Measurements from ENCODE around the gene MAP3K14. TPM values are rescaled to one million over a fixed set of nuclear protein-coding genes. Genes with fewer than 3 reads are reported as not detected.

The MAP3K14 gene
- total RNA-seq, 4 donors from 2014 or later, result 4.1 to 21.7 (median 6.2) TPM

DNA sequence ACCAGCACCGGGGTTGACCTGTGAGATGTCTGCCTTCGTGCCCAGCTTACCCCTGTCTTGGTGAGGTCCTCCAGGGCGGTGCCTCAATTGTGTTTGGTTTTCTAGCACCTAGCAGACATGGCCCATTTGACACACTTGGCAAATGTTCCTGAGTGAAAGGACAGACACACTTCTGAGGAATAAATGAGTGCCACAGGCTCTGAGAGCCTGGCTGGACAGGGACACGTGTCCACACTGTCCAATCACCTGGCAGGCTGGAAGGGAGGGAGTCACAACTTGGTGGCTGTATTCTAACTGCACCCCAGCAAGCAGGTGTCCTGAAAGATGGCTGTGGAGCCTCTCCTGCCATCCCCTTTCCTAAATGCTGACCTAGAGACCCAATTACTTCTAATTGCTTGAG is 7.4 kb downstream of the MAP3K14 start:
- TF ChIP-seq, protein P1, sequence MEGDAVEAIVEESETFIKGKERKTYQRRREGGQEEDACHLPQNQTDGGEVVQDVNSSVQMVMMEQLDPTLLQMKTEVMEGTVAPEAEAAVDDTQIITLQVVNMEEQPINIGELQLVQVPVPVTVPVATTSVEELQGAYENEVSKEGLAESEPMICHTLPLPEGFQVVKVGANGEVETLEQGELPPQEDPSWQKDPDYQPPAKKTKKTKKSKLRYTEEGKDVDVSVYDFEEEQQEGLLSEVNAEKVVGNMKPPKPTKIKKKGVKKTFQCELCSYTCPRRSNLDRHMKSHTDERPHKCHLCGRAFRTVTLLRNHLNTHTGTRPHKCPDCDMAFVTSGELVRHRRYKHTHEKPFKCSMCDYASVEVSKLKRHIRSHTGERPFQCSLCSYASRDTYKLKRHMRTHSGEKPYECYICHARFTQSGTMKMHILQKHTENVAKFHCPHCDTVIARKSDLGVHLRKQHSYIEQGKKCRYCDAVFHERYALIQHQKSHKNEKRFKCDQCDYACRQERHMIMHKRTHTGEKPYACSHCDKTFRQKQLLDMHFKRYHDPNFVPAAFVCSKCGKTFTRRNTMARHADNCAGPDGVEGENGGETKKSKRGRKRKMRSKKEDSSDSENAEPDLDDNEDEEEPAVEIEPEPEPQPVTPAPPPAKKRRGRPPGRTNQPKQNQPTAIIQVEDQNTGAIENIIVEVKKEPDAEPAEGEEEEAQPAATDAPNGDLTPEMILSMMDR (IDR thresholded peaks at IDR 0.05), result no peak
- no peak for TF ChIP-seq POLR2A (IDR thresholded peaks at IDR 0.05)
- WGBS, 2 donors, result 61 to 74% methylated on average over 3 to 4 of the region's 4 CpGs
- no peaks in the 10 kb centered on the region for H3K9me3 ChIP-seq
- peak; percentile 46 to 52 for DNase-seq
- no peaks in the 10 kb centered on the region for H3K36me3 ChIP-seq
- intact Hi-C loops (cut with DNase I), result no loop called here
- H3K27ac ChIP-seq, result no peak overlapping the region
- peaks cover 52 to 93% of the 10 kb centered on the region in 2 donors for H3K4me1 ChIP-seq
- no peak overlapping the region for H3K4me3 ChIP-seq (replicated peaks in 1 of 3)
- no peaks in the 10 kb centered on the region for H3K27me3 ChIP-seq

DNA sequence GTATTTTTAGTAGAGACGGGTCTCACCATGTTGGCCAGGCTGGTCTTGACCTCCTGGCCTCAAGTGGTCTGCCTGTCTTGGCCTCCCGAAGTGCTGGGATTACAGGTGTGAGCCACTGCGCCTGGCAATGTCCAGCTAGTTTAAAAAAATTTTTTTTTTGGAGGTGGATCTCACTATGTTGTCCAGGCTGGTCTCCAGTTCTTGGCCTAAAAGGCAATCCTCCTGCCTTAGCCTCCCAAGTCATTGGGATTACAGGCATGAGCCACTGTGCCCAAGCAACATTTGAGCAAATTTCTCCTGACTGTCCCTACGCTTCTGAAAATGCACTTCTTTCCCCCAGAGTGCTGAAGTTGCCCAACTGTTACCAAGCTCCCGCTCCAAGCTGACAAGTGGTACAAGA is 8.0 kb downstream of the MAP3K14 start:
- H3K9me3 ChIP-seq, result no peaks in the 10 kb centered on the region
- TF ChIP-seq POLR2A (IDR thresholded peaks at IDR 0.05), result no peak
- TF ChIP-seq, protein P1 (IDR thresholded peaks at IDR 0.05), result no peak
- intact Hi-C loops (cut with DNase I), result no loop called here
- no peak for DNase-seq
- H3K27me3 ChIP-seq, result no peaks in the 10 kb centered on the region
- H3K4me3 ChIP-seq (replicated peaks in 1 of 3), result no peak overlapping the region
- H3K36me3 ChIP-seq, result no peaks in the 10 kb centered on the region
- 87 to 100% methylated on average over 2 to 5 of the region's 5 CpGs for WGBS, 2 donors
- H3K4me1 ChIP-seq, result peaks cover 50 to 87% of the 10 kb centered on the region in 2 donors
- peak overlapping the region in 1 of 3 donors; percentile 78 for H3K27ac ChIP-seq

DNA sequence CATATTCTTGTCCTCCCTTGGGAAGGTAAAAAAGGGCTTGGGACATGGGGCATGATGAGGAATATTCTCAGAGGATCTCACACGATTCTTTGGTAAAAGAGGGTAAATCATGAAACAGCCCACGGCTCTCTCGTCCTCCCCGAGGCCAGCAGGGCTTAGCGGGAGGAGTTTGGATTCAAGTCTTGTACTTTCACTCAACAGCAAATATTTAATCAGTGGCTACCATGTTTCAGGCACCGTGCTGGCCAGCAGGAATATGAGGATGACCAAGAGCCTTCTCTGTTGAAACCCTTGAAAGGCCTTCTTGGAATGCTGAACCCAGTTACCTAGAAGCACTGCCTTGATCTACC is 8.8 kb downstream of the MAP3K14 start:
- Histone ChIP-seq H3K27ac (peak overlapping the region; percentile 10 to 78 (median 73)), H3K27me3 (no peaks in the 10 kb centered on the region), H3K4me3 (replicated peaks in 1 of 3) (no peak overlapping the region), H3K9me3 (no peaks in the 10 kb centered on the region), H3K36me3 (no peaks in the 10 kb centered on the region), H3K4me1 (peaks cover 47 to 79% of the 10 kb centered on the region in 2 donors)
- TF ChIP-seq, protein P1 (IDR thresholded peaks at IDR 0.05), result no peak
- no peak for TF ChIP-seq POLR2A (IDR thresholded peaks at IDR 0.05)
- intact Hi-C loops (cut with DNase I), result no loop called here
- 70 to 71% methylated on average over 5 to 6 of the region's 6 CpGs for WGBS, 2 donors
- no peak for DNase-seq

DNA sequence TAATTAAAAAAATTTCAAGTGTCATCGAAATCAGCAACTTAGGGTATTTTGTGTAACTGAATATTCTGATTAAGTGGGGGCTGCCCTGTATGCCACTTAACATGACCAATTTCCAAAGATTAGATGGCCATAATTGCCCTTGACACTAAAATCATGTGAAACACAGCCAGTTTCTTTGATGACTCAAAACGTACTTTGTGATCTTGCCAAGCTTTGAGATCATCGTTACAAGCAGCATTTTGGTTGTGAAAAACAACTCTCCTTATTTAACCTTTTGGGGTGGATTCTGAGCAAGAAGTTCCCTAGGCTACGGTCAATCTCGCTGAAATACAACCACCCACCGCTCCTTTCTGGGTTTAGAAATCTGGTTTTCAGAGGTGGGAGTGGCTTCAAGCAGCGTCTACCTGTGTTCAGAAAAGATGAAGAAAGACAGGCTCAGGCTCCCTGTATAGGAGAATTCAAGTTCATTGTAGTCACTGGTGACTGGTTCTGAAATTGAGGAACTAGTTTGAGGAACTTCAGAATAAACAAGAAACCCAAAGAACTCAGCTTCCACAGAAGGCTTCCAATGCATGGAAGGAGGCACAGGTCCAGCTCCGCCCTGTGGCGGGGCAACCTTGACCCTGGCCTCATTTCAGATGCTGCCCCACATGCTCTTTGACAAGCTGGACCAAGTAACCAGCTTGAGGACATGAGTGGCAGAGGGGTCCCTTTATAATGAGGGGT is 9.4 kb downstream of the MAP3K14 start:
- H3K9me3 ChIP-seq, result no peaks in the 10 kb centered on the region
- 48 to 58% methylated on average over 9 of the region's 9 CpGs for WGBS, 2 donors
- DNase-seq, result peak in 1 of 2 donors; percentile 35
- TF ChIP-seq, protein P1 (IDR thresholded peaks at IDR 0.05), result no peak
- no peak for TF ChIP-seq POLR2A (IDR thresholded peaks at IDR 0.05)
- H3K27me3 ChIP-seq, result no peaks in the 10 kb centered on the region
- peaks cover 42 to 79% of the 10 kb centered on the region in 2 donors for H3K4me1 ChIP-seq
- H3K4me3 ChIP-seq (replicated peaks in 1 of 3), result no peak overlapping the region
- H3K27ac ChIP-seq, result peak overlapping the region; percentile 10 to 78 (median 73)
- intact Hi-C loops (cut with DNase I), result no loop called here
- H3K36me3 ChIP-seq, result no peaks in the 10 kb centered on the region

DNA sequence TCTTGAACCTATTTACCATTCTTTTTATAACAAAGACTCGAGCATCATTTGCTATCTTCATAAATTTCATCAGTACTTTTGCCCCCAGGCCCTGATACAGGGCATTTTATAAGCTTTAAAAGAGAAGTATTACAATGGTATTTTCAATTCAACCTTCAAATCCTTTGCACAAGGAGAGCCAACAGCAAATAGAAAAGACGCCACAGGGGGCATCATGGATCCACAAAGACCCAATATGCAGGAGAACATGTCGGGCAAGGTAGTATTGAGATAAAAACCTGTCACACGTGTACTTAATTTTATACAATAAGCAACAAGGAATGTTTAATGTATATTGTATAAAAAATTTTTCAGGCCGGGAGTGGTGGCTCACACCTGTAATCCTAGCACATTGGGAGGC is 10.2 kb downstream of the MAP3K14 start:
- H3K27me3 ChIP-seq, result no peaks in the 10 kb centered on the region
- peaks cover 34 to 76% of the 10 kb centered on the region in 2 donors for H3K4me1 ChIP-seq
- TF ChIP-seq POLR2A (IDR thresholded peaks at IDR 0.05), result no peak
- TF ChIP-seq, protein P1 (IDR thresholded peaks at IDR 0.05), result no peak
- intact Hi-C loops (cut with DNase I), result no loop called here
- H3K9me3 ChIP-seq, result no peaks in the 10 kb centered on the region
- no peak overlapping the region for H3K4me3 ChIP-seq (replicated peaks in 1 of 3)
- DNase-seq, result no peak
- H3K27ac ChIP-seq, result peak overlapping the region in 2 of 3 donors; percentile 73 to 78
- WGBS, 2 donors, result 89 to 93% methylated on average over 5 of the region's 5 CpGs
- no peaks in the 10 kb centered on the region for H3K36me3 ChIP-seq

Data from thyroid gland (tissue), 4 donors.